ENCODE data around the gene VTCN1. TPM values are rescaled to one million over a fixed set of nuclear protein-coding genes. Genes with fewer than 3 reads are reported as not detected.

The VTCN1 gene
- total RNA-seq, 1 experiment from 2014 or later = not detected

DNA sequence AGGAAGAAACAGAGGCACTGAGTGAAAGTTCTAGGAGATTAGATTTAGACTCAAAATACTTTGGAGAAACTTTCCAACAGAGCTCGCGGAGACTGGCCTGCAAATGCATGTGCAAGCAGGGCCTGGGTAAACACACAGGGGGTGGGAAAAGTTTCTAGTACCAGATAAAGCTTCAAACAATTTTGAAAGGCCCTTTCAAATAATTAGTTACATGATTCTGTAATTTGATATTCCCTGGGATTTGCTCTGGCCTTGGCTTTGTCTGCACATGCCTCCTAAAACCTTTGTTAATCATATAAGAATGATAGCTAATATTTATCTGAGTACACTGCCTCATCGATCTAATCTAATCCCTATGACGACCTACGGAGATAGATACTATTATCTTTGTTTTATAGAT is 31.3 kb downstream of the VTCN1 start:
- intact Hi-C loops (cut with micrococcal nuclease; ENCODE audit: unreplicated experiment) = no loop called here
- Histone ChIP-seq H3K27ac (ENCODE audit: low read length) (no peak overlapping the region), H3K27me3 (ENCODE audit: control insufficient read depth, insufficient read depth, low read length) (no peaks in the 10 kb centered on the region), H3K4me3 (ENCODE audit: low read depth in 2 of 2, low read length in 2 of 2) (no peak overlapping the region), H3K9me3 (ENCODE audit: control insufficient read depth, insufficient read depth, low read depth, low read length) (no peaks in the 10 kb centered on the region), H3K36me3 (ENCODE audit: control insufficient read depth, insufficient read depth, low read length) (no peaks in the 10 kb centered on the region), H3K4me1 (ENCODE audit: control insufficient read depth, insufficient read depth, low read length) (no peaks in the 10 kb centered on the region)
- ChIA-PET POLR2A (no interaction called here), CTCF (no interaction called here)
- ATAC-seq = no peak
- no TSS peak for BruUV-seq (replicated peaks)
- no peak for DNase-seq (ENCODE audit: low read depth, low spot score)
- in situ Hi-C loops (cut with HindIII; ENCODE audit: low pct_unique_long_range_greater_than_20kb, low sequenced_read_pairs) = no loop called here
- TF ChIP-seq, protein P1, sequence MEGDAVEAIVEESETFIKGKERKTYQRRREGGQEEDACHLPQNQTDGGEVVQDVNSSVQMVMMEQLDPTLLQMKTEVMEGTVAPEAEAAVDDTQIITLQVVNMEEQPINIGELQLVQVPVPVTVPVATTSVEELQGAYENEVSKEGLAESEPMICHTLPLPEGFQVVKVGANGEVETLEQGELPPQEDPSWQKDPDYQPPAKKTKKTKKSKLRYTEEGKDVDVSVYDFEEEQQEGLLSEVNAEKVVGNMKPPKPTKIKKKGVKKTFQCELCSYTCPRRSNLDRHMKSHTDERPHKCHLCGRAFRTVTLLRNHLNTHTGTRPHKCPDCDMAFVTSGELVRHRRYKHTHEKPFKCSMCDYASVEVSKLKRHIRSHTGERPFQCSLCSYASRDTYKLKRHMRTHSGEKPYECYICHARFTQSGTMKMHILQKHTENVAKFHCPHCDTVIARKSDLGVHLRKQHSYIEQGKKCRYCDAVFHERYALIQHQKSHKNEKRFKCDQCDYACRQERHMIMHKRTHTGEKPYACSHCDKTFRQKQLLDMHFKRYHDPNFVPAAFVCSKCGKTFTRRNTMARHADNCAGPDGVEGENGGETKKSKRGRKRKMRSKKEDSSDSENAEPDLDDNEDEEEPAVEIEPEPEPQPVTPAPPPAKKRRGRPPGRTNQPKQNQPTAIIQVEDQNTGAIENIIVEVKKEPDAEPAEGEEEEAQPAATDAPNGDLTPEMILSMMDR (IDR thresholded peaks at IDR 0.05) = no peak
- TF ChIP-seq, protein P2, sequence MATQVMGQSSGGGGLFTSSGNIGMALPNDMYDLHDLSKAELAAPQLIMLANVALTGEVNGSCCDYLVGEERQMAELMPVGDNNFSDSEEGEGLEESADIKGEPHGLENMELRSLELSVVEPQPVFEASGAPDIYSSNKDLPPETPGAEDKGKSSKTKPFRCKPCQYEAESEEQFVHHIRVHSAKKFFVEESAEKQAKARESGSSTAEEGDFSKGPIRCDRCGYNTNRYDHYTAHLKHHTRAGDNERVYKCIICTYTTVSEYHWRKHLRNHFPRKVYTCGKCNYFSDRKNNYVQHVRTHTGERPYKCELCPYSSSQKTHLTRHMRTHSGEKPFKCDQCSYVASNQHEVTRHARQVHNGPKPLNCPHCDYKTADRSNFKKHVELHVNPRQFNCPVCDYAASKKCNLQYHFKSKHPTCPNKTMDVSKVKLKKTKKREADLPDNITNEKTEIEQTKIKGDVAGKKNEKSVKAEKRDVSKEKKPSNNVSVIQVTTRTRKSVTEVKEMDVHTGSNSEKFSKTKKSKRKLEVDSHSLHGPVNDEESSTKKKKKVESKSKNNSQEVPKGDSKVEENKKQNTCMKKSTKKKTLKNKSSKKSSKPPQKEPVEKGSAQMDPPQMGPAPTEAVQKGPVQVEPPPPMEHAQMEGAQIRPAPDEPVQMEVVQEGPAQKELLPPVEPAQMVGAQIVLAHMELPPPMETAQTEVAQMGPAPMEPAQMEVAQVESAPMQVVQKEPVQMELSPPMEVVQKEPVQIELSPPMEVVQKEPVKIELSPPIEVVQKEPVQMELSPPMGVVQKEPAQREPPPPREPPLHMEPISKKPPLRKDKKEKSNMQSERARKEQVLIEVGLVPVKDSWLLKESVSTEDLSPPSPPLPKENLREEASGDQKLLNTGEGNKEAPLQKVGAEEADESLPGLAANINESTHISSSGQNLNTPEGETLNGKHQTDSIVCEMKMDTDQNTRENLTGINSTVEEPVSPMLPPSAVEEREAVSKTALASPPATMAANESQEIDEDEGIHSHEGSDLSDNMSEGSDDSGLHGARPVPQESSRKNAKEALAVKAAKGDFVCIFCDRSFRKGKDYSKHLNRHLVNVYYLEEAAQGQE (IDR thresholded peaks at IDR 0.05; ENCODE audit: insufficient read depth in 1 of 2, low read depth in 2 of 2, low read length in 1 of 2) = no peak
- TF ChIP-seq TCF7L2 (IDR thresholded peaks at IDR 0.05; ENCODE audit: low read depth, low read length) (no peak), POLR2AphosphoS5 (IDR thresholded peaks at IDR 0.05; ENCODE audit: low read depth, low read length) (no peak), SIN3A (IDR thresholded peaks at IDR 0.05; ENCODE audit: borderline replicate concordance, insufficient read depth, low read depth, low read length) (no peak)

DNA sequence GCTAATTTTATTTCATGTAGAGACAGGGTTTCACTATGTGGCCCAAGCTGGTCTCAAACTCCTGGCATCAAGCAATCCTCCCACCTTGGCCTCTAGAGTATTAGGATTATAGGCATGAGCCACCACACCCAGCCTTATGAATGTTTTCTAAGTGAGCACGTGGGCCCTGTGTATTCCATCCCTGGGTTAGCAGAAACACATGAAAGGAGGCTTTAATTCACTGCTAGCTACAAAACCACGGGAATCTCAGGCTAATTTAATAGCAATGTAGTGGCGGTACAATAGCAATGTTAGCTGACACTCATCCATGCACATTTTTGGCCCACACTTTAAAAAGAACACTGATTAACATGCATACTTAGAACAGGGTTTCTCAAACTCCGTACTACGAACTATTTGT is 32.0 kb downstream of the VTCN1 start:
- CTCF ChIA-PET = no interaction called here
- intact Hi-C loops (cut with micrococcal nuclease; ENCODE audit: unreplicated experiment) = no loop called here
- BruUV-seq (replicated peaks) = no TSS peak

More for the DNA sequence above, 32.0 kb downstream of the VTCN1 start:
- in situ Hi-C loops (cut with HindIII; ENCODE audit: low pct_unique_long_range_greater_than_20kb, low sequenced_read_pairs) = no loop called here
- ATAC-seq (no peak), DNase-seq (ENCODE audit: low read depth, low spot score) (no peak)
- H3K27ac ChIP-seq (ENCODE audit: low read length) = no peak overlapping the region
- no peaks in the 10 kb centered on the region for H3K4me1 ChIP-seq (ENCODE audit: control insufficient read depth, insufficient read depth, low read length)
- no peaks in the 10 kb centered on the region for H3K36me3 ChIP-seq (ENCODE audit: control insufficient read depth, insufficient read depth, low read length)
- no peak overlapping the region for H3K4me3 ChIP-seq (ENCODE audit: low read depth in 2 of 2, low read length in 2 of 2)
- no peaks in the 10 kb centered on the region for H3K27me3 ChIP-seq (ENCODE audit: control insufficient read depth, insufficient read depth, low read length)
- H3K9me3 ChIP-seq (ENCODE audit: control insufficient read depth, insufficient read depth, low read depth, low read length) = no peaks in the 10 kb centered on the region
- POLR2A ChIA-PET = no interaction called here
- TF ChIP-seq TCF7L2 (IDR thresholded peaks at IDR 0.05; ENCODE audit: low read depth, low read length) = no peak
- TF ChIP-seq, protein P1 (IDR thresholded peaks at IDR 0.05) = no peak
- TF ChIP-seq POLR2AphosphoS5 (IDR thresholded peaks at IDR 0.05; ENCODE audit: low read depth, low read length) = no peak
- no peak for TF ChIP-seq SIN3A (IDR thresholded peaks at IDR 0.05; ENCODE audit: borderline replicate concordance, insufficient read depth, low read depth, low read length)
- TF ChIP-seq, protein P2 (IDR thresholded peaks at IDR 0.05; ENCODE audit: insufficient read depth in 1 of 2, low read depth in 2 of 2, low read length in 1 of 2) = no peak

All from Panc1 (cell line).